Gastrocnemius medialis (tissue), 4 donors: Measurements from ENCODE around the gene IFNB1. TPM values are rescaled to one million over a fixed set of nuclear protein-coding genes. Genes with fewer than 3 reads are reported as not detected.

ENCODE experiments used
- ATAC-seq, 2 donors: fragments of 150-250 bp; one replicate each; pipeline ENCODE4 v1.9.1; 2016
- DNase-seq, 2 donors: peaks; one replicate each; pipeline ENCODE4 v3.0.0-alpha.2; 2019
- H3K27ac ChIP-seq, 4 donors: fragments of 200-600 bp; sonication (generic); 1 replicate in 1 of 4; 2 replicates in 3 of 4; pipeline ENCODE4 v1.5.1; 2016 to 2018; ENCODE audit warnings: mild to moderate bottlenecking in 2 of 4, moderate library complexity in 1 of 4
- H3K27me3 ChIP-seq, 3 donors: fragments of 200-600 bp; sonication (generic) in 2 of 3; 1 replicate in 1 of 3; 2 replicates in 2 of 3; pipeline versions ENCODE4 v1.5.1 to v1.6.0; 2016 to 2019; ENCODE audit warnings: mild to moderate bottlenecking in 1 of 3, moderate library complexity in 1 of 3
- H3K36me3 ChIP-seq, 2 donors: fragments of 200-600 bp; sonication (generic) in 1 of 2; one replicate each; pipeline ENCODE4 v1.5.1; 2017 to 2018
- H3K4me1 ChIP-seq, 2 donors: fragments of 200-600 bp; sonication (generic) in 1 of 2; one replicate each; pipeline ENCODE4 v1.5.1; 2016 to 2017; ENCODE audit warnings: mild to moderate bottlenecking in 2 of 2
- H3K4me3 ChIP-seq, 4 donors: fragments of 200-600 bp; sonication (generic) in 3 of 4; 1 replicate in 1 of 4; 2 replicates in 3 of 4; pipeline ENCODE4 v1.5.1; 2016 to 2019; ENCODE audit warnings: mild to moderate bottlenecking in 2 of 4
- H3K9me3 ChIP-seq, 3 donors: fragments of 200-600 bp; sonication (generic) in 2 of 3; 1 replicate in 1 of 3; 2 replicates in 2 of 3; pipeline ENCODE4 v1.5.1; 2016 to 2019
- POLR2A ChIP-seq, 2 donors: fragments of 450-650 bp; IDR thresholded peaks; one replicate each; pipeline ENCODE4 v1.6.1; 2017; ENCODE audit warnings: antibody characterized with exemption in 2 of 2, mild to moderate bottlenecking in 2 of 2, moderate library complexity in 2 of 2
- in situ Hi-C, 4 donors: fragments of 200-750 bp; cut with MboI; loops; one replicate each; pipeline versions ENCODE4 v1.15.0 to v1.8.0; 2017; ENCODE audit warnings: low sequenced_read_pairs in 4 of 4
- intact Hi-C: fragments of 100-400 bp; cut with DNase I; formaldehyde crosslinking; loops from one replicate; pipeline ENCODE4 v1.15.1; 2023; ENCODE audit warnings: low total_unique reads
- total RNA-seq, 4 donors: library from RNA; depleted of rRNA; stranded (reverse); fragments of >200 nt; gene quantifications; one replicate each; pipeline versions ENCODE4 v1.1.0 to v1.2.3, GENCODE V29; 2016
- TF ChIP-seq, protein P1 (sequence below), 5 experiments: fragments of 450-650 bp in 3 of 5; fragments of 200-600 bp in 2 of 5; sonication (generic) in 2 of 5; IDR thresholded peaks in 4 of 5; conservative IDR thresholded peaks in 1 of 5; 1 replicate in 4 of 5; 2 replicates in 1 of 5; pipeline ENCODE4 v1.5.1; 2016 to 2019; ENCODE audit warnings: antibody characterized with exemption in 5 of 5, mild to moderate bottlenecking in 3 of 5, moderate library complexity in 3 of 5

IFNB1 gene
- not detected for total RNA-seq

DNA sequence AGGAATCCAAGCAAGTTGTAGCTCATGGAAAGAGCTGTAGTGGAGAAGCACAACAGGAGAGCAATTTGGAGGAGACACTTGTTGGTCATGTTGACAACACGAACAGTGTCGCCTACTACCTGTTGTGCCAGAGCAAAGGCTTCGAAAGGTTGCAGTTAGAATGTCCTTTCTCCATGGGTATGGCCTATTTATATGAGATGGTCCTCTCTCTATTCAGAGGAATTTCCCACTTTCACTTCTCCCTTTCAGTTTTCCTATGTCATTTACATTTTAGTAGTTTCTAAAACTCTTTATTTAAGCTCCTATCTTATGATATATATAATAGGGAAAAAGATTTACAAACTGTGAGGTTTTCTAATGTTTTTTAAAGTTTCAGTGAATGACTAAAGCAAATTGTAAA is at the start of gene IFNB1:
TSS of gene IFNB1 (minus strand) at position 162 of the 400 bp plus-strand sequence. CDS start at position 89, 73 bp downstream.
- Histone ChIP-seq H3K4me1 (peaks cover 0 to 4% of the 10 kb centered on the region in 2 donors), H3K27me3 (no peaks in the 10 kb centered on the region), H3K27ac (no peak within 1 kb of the TSS), H3K4me3 (no peak within 1 kb of the TSS), H3K9me3 (no peaks in the 10 kb centered on the region), H3K36me3 (no peaks in the 10 kb centered on the region)
- no peak for TF ChIP-seq POLR2A (IDR thresholded peaks at IDR 0.05)
- TF ChIP-seq, protein P1, sequence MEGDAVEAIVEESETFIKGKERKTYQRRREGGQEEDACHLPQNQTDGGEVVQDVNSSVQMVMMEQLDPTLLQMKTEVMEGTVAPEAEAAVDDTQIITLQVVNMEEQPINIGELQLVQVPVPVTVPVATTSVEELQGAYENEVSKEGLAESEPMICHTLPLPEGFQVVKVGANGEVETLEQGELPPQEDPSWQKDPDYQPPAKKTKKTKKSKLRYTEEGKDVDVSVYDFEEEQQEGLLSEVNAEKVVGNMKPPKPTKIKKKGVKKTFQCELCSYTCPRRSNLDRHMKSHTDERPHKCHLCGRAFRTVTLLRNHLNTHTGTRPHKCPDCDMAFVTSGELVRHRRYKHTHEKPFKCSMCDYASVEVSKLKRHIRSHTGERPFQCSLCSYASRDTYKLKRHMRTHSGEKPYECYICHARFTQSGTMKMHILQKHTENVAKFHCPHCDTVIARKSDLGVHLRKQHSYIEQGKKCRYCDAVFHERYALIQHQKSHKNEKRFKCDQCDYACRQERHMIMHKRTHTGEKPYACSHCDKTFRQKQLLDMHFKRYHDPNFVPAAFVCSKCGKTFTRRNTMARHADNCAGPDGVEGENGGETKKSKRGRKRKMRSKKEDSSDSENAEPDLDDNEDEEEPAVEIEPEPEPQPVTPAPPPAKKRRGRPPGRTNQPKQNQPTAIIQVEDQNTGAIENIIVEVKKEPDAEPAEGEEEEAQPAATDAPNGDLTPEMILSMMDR (IDR thresholded peaks at IDR 0.05 in 4 of 5, conservative IDR thresholded peaks at IDR 0.05 in 1 of 5) = no peak
- ATAC-seq (no peak), DNase-seq (no peak)
- intact Hi-C loops = no loop called here
- in situ Hi-C loops = no loop called here

- Histone ChIP-seq H3K27ac (no peak overlapping the region), H3K27me3 (no peaks in the 10 kb centered on the region), H3K4me1 (no peaks in the 10 kb centered on the region), H3K9me3 (no peaks in the 10 kb centered on the region), H3K4me3 (no peak overlapping the region), H3K36me3 (no peaks in the 10 kb centered on the region)
- in situ Hi-C loops = loop anchor here in 3 of 4 donors (25.0 kb wide), 3 partner anchors 234 to 1634 kb away; no protein-coding TSS in a partner anchor
- TF ChIP-seq, protein P1 (IDR thresholded peaks at IDR 0.05 in 4 of 5, conservative IDR thresholded peaks at IDR 0.05 in 1 of 5) = no peak
- no peak for TF ChIP-seq POLR2A (IDR thresholded peaks at IDR 0.05)
- ATAC-seq (no peak), DNase-seq (no peak)
- intact Hi-C loops = no loop called here
Measured at GRCh38 chr9:21121595-21122251, 44.0 kb upstream of the IFNB1 start.

DNA sequence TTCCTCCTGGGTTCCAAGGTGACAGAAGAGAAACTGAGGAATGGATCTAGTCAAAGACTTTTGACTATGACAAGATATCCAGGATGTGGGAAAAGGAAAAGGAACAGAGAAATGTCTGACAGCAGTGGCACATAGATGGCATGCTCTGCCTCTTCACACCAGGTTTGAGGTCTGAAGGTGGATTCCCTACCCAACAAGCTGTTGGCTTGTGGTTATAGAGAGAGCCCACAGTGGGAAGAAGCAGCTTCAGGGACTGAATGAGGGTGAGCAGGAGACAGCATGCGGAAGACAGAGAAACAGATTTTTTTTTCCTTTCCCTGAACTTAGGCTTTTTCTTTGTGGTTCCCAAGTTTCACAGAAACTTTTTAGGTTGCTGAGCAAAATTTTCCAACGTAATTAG is 43.3 kb upstream of the IFNB1 start:
- H3K4me3 ChIP-seq = no peak overlapping the region
- ATAC-seq (no peak), DNase-seq (no peak)
- no peaks in the 10 kb centered on the region for H3K36me3 ChIP-seq
- no peaks in the 10 kb centered on the region for H3K4me1 ChIP-seq
- TF ChIP-seq POLR2A (IDR thresholded peaks at IDR 0.05) = no peak
- TF ChIP-seq, protein P1 (IDR thresholded peaks at IDR 0.05 in 4 of 5, conservative IDR thresholded peaks at IDR 0.05 in 1 of 5) = no peak
- H3K27ac ChIP-seq = no peak overlapping the region
- intact Hi-C loops (no loop called here), in situ Hi-C loops (loop anchor here in 3 of 4 donors (25.0 kb wide), 3 partner anchors 234 to 1634 kb away; no protein-coding TSS in a partner anchor)
- H3K27me3 ChIP-seq = no peaks in the 10 kb centered on the region
- no peaks in the 10 kb centered on the region for H3K9me3 ChIP-seq

- no peak for ATAC-seq
- H3K27me3 ChIP-seq = no peaks in the 10 kb centered on the region
- H3K4me3 ChIP-seq = no peak overlapping the region
- H3K9me3 ChIP-seq = no peaks in the 10 kb centered on the region
- TF ChIP-seq, protein P1 (IDR thresholded peaks at IDR 0.05 in 4 of 5, conservative IDR thresholded peaks at IDR 0.05 in 1 of 5) = no peak
- no peak for TF ChIP-seq POLR2A (IDR thresholded peaks at IDR 0.05)
- no peaks in the 10 kb centered on the region for H3K36me3 ChIP-seq
- intact Hi-C loops (no loop called here), in situ Hi-C loops (loop anchor here (10.0 to 25.0 kb wide), 5 partner anchors 232 to 1632 kb away; no protein-coding TSS in a partner anchor)
- H3K27ac ChIP-seq = no peak overlapping the region
- no peak for DNase-seq
- H3K4me1 ChIP-seq = no peaks in the 10 kb centered on the region
Measured at GRCh38 chr9:21119093-21119770, 41.5 kb upstream of the IFNB1 start.
